HEK293T (cell line): ENCODE measurements around the gene E2F7.

Experiments used
- FOXK2 ChIP-seq: fragments of 450-650 bp; IDR thresholded peaks from 2 replicates; pipeline ENCODE4 v1.6.1; 2016; ENCODE audit warnings: mild to moderate bottlenecking
- LEF1 ChIP-seq: fragments of 450-650 bp; IDR thresholded peaks from 2 replicates; pipeline ENCODE4 v1.6.1; 2017; ENCODE audit warnings: mild to moderate bottlenecking, borderline replicate concordance
- SP1 ChIP-seq: fragments of 450-650 bp; IDR thresholded peaks from 2 replicates; pipeline ENCODE4 v1.6.1; 2017

- TF ChIP-seq FOXK2 (no peak), SP1 (no peak), LEF1 (no peak)
These were observed 39.4 kb upstream of the E2F7 start for GRCh38 chr12:77104792-77105191.
